HUES64 (cell line): Measurements from ENCODE around the gene PEAK1.
A peak's percentile ranks its signal among the peaks of the same experiment; 100 is the strongest.

Source experiments
- H3K27ac ChIP-seq: 2 replicates; pipeline ENCODE4 v1.7.0; 2013; ENCODE audit warnings: low read depth, low read length, inconsistent platforms
- H3K27me3 ChIP-seq: 2 replicates; pipeline ENCODE4 v1.6.1; 2013; ENCODE audit warnings: mild to moderate bottlenecking, low read length; ENCODE audit not compliant: insufficient read depth
- H3K36me3 ChIP-seq: 2 replicates; pipeline ENCODE4 v1.6.1; 2013; ENCODE audit warnings: mild to moderate bottlenecking, low read length; ENCODE audit not compliant: insufficient read depth
- H3K4me1 ChIP-seq: 2 replicates; pipeline ENCODE4 v1.6.1; 2013; ENCODE audit warnings: mild to moderate bottlenecking, low read length, moderate library complexity; ENCODE audit not compliant: insufficient read depth
- H3K4me3 ChIP-seq: 2 replicates; pipeline ENCODE4 v1.5.1; 2013; ENCODE audit warnings: mild to moderate bottlenecking, low read length, moderate library complexity
- H3K9ac ChIP-seq: 2 replicates; pipeline ENCODE4 v1.6.1; 2013; ENCODE audit warnings: mild to moderate bottlenecking, low read depth, low read length
- H3K9me3 ChIP-seq: 2 replicates; pipeline ENCODE4 v1.6.1; 2013; ENCODE audit warnings: low read depth, low read length; ENCODE audit not compliant: insufficient read depth
- WGBS: fragments of 150-250, 120-280 bp; methylation state at CpG from one replicate; pipeline ENCODE4 v1.1.7; 2013; ENCODE audit warnings: missing lambda C conversion rate; 5-methylcytosine and 5-hydroxymethylcytosine counted together

PEAK1 gene

GRCh38 chr15:77085297-77085696, 334.6 kb downstream of the PEAK1 start:
- WGBS: 46% methylated on average over 2 of the region's 2 CpGs
- Histone ChIP-seq H3K9ac (no peak overlapping the region), H3K4me3 (no peak overlapping the region), H3K9me3 (no peaks in the 10 kb centered on the region), H3K4me1 (no peaks in the 10 kb centered on the region), H3K27me3 (no peaks in the 10 kb centered on the region), H3K36me3 (no peaks in the 10 kb centered on the region), H3K27ac (no peak overlapping the region)

DNA sequence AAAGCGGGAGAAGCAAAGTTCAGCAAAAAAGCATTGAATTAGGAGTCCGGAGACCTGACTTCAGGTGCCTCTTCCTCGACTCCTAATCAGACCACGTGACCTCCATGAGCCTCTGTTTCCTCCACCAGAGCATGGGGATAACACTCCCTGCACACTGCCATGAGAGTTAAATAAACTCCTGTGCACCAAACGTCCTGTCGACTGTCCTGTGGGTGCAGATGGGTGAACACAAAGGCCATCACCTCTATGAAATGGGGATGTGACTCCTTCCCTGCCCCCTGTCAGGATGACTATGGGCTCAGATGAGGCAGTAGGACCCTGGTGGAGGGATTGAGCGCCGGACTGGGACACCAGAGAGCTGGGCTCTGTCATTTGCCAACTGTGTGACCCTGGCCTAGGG, 335.5 kb downstream of the PEAK1 start:
- Histone ChIP-seq H3K27ac (no peak overlapping the region), H3K36me3 (no peaks in the 10 kb centered on the region), H3K9me3 (no peaks in the 10 kb centered on the region), H3K4me1 (no peaks in the 10 kb centered on the region), H3K4me3 (no peak overlapping the region), H3K9ac (no peak overlapping the region), H3K27me3 (no peaks in the 10 kb centered on the region)
- 92% methylated on average over 8 of the region's 8 CpGs for WGBS

- peak overlapping the region; percentile 29 for H3K4me3 ChIP-seq
- no peaks in the 10 kb centered on the region for H3K9me3 ChIP-seq
- H3K36me3 ChIP-seq: no peaks in the 10 kb centered on the region
- 26% methylated on average over 21 of the region's 21 CpGs for WGBS
- no peak overlapping the region for H3K27ac ChIP-seq
- H3K9ac ChIP-seq: no peak overlapping the region
- no peaks in the 10 kb centered on the region for H3K27me3 ChIP-seq
- no peaks in the 10 kb centered on the region for H3K4me1 ChIP-seq
These were observed 336.3 kb downstream of the PEAK1 start for GRCh38 chr15:77083381-77084160.

- no peak overlapping the region for H3K27ac ChIP-seq
- no peaks in the 10 kb centered on the region for H3K9me3 ChIP-seq
- no peaks in the 10 kb centered on the region for H3K27me3 ChIP-seq
- H3K4me3 ChIP-seq: no peak overlapping the region
- no peak overlapping the region for H3K9ac ChIP-seq
- no peaks in the 10 kb centered on the region for H3K4me1 ChIP-seq
- 89% methylated on average over 5 of the region's 5 CpGs for WGBS
- no peaks in the 10 kb centered on the region for H3K36me3 ChIP-seq
These were observed 337.9 kb downstream of the PEAK1 start for GRCh38 chr15:77081971-77082370.

DNA sequence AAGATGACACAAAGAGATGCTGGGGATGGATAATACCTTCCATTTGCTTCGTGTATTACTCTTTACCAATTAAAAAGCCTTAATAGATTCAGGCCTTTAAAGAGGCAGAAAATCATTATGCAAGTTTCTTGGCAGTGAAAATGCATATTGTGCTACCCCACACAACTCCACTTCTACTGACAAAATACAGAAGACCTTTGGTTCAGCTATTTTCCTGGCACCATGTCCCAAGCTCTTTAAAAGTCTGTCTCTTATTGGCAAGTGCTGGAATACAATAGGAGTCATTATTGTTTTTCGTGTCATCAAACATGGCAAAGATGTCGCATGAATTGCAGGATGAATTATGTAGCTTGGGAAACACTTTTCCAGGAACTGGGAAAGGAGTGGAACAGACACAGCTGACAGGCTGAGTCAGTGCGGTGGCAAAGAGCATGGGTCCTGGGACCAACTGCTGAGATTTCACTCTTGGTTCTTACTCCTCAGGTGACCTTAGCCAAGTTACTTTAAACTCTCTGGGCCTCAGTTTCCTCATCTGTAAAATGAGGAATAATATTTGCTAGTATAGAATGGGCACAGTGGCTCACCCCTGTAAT, 343.5 kb downstream of the PEAK1 start:
- 89% methylated on average over 4 of the region's 4 CpGs for WGBS
- H3K36me3 ChIP-seq: no peaks in the 10 kb centered on the region

GRCh38 chr15:77075528-77075927, 344.4 kb downstream of the PEAK1 start:
- Histone ChIP-seq H3K4me3 (no peak overlapping the region), H3K4me1 (peaks cover 4% of the 10 kb centered on the region), H3K9ac (no peak overlapping the region), H3K36me3 (no peaks in the 10 kb centered on the region), H3K9me3 (no peaks in the 10 kb centered on the region), H3K27ac (no peak overlapping the region), H3K27me3 (no peaks in the 10 kb centered on the region)
- WGBS: 92% methylated on average over 8 of the region's 9 CpGs

More for the DNA sequence above, 343.5 kb downstream of the PEAK1 start:
- H3K27ac ChIP-seq: no peak overlapping the region
- H3K27me3 ChIP-seq: no peaks in the 10 kb centered on the region
- no peak overlapping the region for H3K4me3 ChIP-seq
- H3K4me1 ChIP-seq: peaks cover under 1% of the 10 kb centered on the region
- H3K9me3 ChIP-seq: no peaks in the 10 kb centered on the region
- no peak overlapping the region for H3K9ac ChIP-seq

DNA sequence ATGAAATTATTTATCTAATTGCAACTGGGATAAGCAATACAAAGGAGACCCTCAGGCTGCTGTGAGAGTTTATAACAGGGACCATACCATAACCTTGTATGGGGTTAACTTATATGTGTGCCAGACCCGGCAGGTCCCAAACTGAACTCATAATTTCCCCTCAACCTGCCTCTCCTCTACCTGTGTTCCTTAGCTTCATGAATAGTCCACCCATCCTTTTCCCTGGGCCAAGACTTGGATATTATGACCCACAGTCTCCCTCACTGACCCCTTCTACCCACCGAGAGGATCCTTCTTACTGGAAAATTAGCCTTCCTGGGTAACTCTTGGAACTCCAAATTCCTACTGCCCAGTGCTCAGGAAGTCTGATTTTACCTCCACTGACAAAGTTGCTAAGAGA, 345.6 kb downstream of the PEAK1 start:
- no peaks in the 10 kb centered on the region for H3K36me3 ChIP-seq
- H3K27ac ChIP-seq: no peak overlapping the region
- no peak overlapping the region for H3K4me3 ChIP-seq
- H3K9me3 ChIP-seq: no peaks in the 10 kb centered on the region
- peaks cover 13% of the 10 kb centered on the region for H3K4me1 ChIP-seq
- H3K27me3 ChIP-seq: peaks cover 7% of the 10 kb centered on the region
- 84% methylated on average over 2 of the region's 2 CpGs for WGBS
- H3K9ac ChIP-seq: no peak overlapping the region

DNA sequence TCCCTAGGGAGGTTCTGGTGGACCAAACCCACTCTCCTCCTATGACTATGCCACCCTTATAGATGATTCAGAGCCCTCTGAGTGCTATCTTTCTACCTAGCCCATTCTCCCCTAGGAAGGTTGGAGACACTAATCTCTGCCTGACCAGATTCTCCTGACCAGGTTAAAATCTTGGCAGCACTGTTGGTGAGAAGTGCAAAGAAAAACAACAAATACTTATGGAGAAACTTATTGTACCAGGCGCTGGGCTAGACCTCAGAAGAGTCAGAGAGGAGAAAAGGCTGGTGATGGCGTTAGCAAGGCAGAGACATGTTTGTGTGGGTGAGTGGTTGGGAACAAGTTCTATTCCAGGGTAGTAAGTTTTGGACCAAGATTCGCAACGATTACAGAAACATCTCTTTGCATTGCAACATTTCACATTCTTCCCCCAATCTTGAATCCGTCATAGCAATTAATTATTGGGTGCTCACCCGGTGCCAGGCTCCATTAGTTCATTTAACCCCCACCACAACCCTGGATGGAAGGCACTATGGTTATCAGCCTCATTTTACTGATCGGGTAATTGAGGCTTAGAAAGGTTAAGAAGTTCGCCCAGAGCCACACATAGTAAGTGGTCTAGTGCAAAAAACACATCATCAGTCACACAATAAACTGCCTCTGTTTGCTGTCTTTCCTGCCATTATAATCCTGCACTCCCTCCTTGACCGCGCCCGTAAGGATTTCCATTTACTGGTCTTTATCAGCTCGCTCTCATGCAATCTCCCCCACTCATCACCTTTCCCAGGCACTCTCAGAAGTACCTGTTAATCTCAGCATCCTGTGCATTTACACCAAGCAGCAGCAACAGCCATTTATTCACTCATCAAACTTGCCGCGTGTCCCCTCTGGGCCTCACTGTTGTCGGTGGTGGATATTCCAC, 348.3 kb downstream of the PEAK1 start:
- Histone ChIP-seq H3K27ac (no peak overlapping the region), H3K9me3 (no peaks in the 10 kb centered on the region), H3K9ac (peak overlapping the region; percentile 95), H3K27me3 (peaks cover 7% of the 10 kb centered on the region), H3K4me1 (peaks cover 14% of the 10 kb centered on the region), H3K36me3 (peaks cover 7% of the 10 kb centered on the region; the same call in 1 of the 2 replicates), H3K4me3 (peak overlapping the region; percentile 92)
- WGBS: 91% methylated on average over 15 of the region's 15 CpGs

DNA sequence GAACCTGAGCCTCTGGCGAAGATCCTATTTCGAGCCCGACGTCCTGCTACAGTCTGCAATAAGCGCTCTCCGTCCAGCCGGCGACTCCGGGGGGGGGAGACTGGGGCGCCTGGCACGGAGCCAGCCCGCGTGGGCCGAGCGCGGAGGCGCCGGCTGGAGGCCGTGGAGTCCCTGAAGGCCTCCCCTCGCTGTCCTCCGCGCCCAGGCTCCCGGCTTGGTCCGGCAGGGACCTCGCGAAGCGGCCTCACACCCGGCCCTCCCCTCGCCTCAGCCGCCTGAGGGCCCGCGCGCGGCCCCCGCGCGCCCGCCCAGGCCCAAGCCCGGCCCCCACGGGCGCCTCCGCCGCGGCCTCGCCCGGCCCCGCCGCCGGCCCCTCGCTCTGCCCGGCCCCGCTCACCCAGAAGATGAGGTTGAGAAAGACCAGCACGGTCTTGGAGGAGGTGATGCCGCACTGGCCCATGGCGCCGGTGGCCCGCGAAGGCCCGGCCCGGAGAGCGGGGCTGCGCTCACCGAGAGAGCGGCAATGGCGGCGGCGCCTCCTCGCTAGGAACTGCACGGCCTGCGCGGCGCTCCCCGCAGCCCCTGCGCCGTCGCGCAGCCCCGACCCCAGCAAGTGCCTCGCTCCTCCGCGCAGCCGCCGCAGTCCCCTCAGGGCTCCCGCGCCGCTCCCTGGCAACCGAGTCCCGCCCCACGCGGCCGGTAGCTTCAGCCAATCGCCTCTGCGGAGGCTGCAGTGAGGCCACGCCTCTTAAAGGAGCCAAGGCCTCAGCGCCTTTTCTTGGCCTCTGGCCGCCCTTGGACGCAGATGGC, 349.2 kb downstream of the PEAK1 start, which contains the start of gene TSPAN3:
Gene TSPAN3 (minus strand): TSS at position 615 of the 810 bp plus-strand sequence. CDS start 155 bp downstream, at position 460.
- peak within 1 kb of the TSS; percentile 80 for H3K27ac ChIP-seq
- peaks cover 14% of the 10 kb centered on the region for H3K4me1 ChIP-seq
- H3K9me3 ChIP-seq: no peaks in the 10 kb centered on the region

DNA sequence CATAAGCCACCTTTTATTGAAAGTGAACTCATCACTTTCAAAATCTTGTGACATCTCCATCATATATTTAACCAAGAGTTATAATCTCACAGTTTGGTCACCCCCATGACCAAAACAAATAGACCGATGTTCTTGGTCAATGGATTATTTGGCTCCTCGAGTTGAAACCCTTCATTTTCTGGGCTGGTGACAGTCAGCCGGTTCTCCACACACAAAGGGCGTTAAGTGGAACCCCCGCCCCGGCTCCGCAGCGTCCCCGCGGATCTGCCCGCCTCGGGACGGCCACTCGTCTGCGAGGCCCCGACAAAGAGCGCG, 349.8 kb downstream of the PEAK1 start:
- peaks cover 7% of the 10 kb centered on the region; the same call in 1 of the 2 replicates for H3K36me3 ChIP-seq
- WGBS: 2% methylated on average over 18 of the region's 18 CpGs
- peak overlapping the region; percentile 95 for H3K9ac ChIP-seq
- no peak overlapping the region for H3K27ac ChIP-seq
- H3K9me3 ChIP-seq: no peaks in the 10 kb centered on the region
- H3K27me3 ChIP-seq: peaks cover 7% of the 10 kb centered on the region
- peak overlapping the region; percentile 92 for H3K4me3 ChIP-seq
- H3K4me1 ChIP-seq: peaks cover 14% of the 10 kb centered on the region

More for the DNA sequence above, 349.2 kb downstream of the PEAK1 start, which contains the start of gene TSPAN3:
- Histone ChIP-seq H3K4me3 (peak within 1 kb of the TSS; percentile 92), H3K36me3 (peaks cover 7% of the 10 kb centered on the region; the same call in 1 of the 2 replicates), H3K9ac (peak within 1 kb of the TSS; percentile 95), H3K27me3 (peaks cover 7% of the 10 kb centered on the region)
- under 1% methylated on average over 97 of the region's 97 CpGs for WGBS
